Measurements from ENCODE around the gene WDFY3. TPM values are rescaled to one million over a fixed set of nuclear protein-coding genes. Genes with fewer than 3 reads are reported as not detected.

Gene WDFY3
- total and polyA plus RNA-seq, 9 of the 15 experiments (the other 6 are each of a cell fraction or from before 2014, with no cell fraction given) = 0.58 to 13.5 (median 9.4) TPM

GRCh38 chr4:84875636-84876371 lies 90.7 kb downstream of the WDFY3 start (continued):
- TF ChIP-seq E2F4 (CRISPR knock-in tag; IDR thresholded peaks at IDR 0.05; ENCODE audit: low read depth) (no peak), ZSCAN32 (CRISPR knock-in tag; IDR thresholded peaks at IDR 0.05) (no peak), GATAD2B (IDR thresholded peaks at IDR 0.05; ENCODE audit: borderline replicate concordance) (no peak), RBBP5 (IDR thresholded peaks at IDR 0.05; ENCODE audit: borderline replicate concordance, insufficient read depth, low read length, poor library complexity, severe bottlenecking) (no peak), EGR1 (conservative IDR thresholded peaks at IDR 0.05) (no peak), YBX1 (IDR thresholded peaks at IDR 0.05) (no peak), DPF2 (IDR thresholded peaks at IDR 0.05) (0 out of 2 replicates have a peak, but pooled peaks have one; percentile 26), E2F3 (CRISPR knock-in tag; IDR thresholded peaks at IDR 0.05) (no peak), NR4A1 (CRISPR knock-in tag; IDR thresholded peaks at IDR 0.05) (no peak), NR4A1 (tag; IDR thresholded peaks at IDR 0.05) (no peak), NR2C1 (IDR thresholded peaks at IDR 0.05) (no peak), NR2C1 (tag; IDR thresholded peaks at IDR 0.05) (no peak), KLF1 (tag; IDR thresholded peaks at IDR 0.05) (no peak), PHTF2 (CRISPR knock-in tag; IDR thresholded peaks at IDR 0.05) (no peak), ZFP30 (CRISPR knock-in tag; IDR thresholded peaks at IDR 0.05; ENCODE audit: borderline replicate concordance) (no peak), CTBP1 (IDR thresholded peaks at IDR 0.05; ENCODE audit: borderline replicate concordance) (peak; percentile 15; the same call in 1 of the 2 replicates), ZBTB33 (CRISPR knock-in tag; IDR thresholded peaks at IDR 0.05) (no peak), PHB (CRISPR knock-in tag; IDR thresholded peaks at IDR 0.05) (no peak), MCM2 (IDR thresholded peaks at IDR 0.05; ENCODE audit: low read depth) (no peak), ETS2 (tag; IDR thresholded peaks at IDR 0.05; ENCODE audit: borderline replicate concordance, poor library complexity, severe bottlenecking) (no peak), ZNF830 (CRISPR knock-in tag; IDR thresholded peaks at IDR 0.05) (no peak), TARDBP (IDR thresholded peaks at IDR 0.05) (no peak), MECOM (CRISPR knock-in tag; IDR thresholded peaks at IDR 0.05) (peak; percentile 89), CEBPB (tag; IDR thresholded peaks at IDR 0.05) (peak; percentile 44; the same call in 1 of the 2 replicates), ZNF695 (CRISPR knock-in tag; IDR thresholded peaks at IDR 0.05) (no peak), TEAD4 (IDR thresholded peaks at IDR 0.05; ENCODE audit: low read length) (peak; percentile 35; the same call in 1 of the 2 replicates), TEAD4 (CRISPR knock-in tag; IDR thresholded peaks at IDR 0.05; ENCODE audit: borderline replicate concordance) (no peak), ZNF740 (CRISPR knock-in tag; IDR thresholded peaks at IDR 0.05) (no peak), ZNF740 (tag; IDR thresholded peaks at IDR 0.05) (no peak)
